Right ventricle myocardium inferior (tissue), 1 donor: ENCODE data around the gene MIB1. TPM values are rescaled to one million over a fixed set of nuclear protein-coding genes. Genes with fewer than 3 reads are reported as not detected.
A peak's percentile ranks its signal among the peaks of the same experiment; 100 is the strongest.

ENCODE experiments used
- ATAC-seq: fragments of 200-7000 bp; cut with Tn5 transposase; one replicate; pipeline ENCODE4 v1.9.1; 2020; ENCODE audit warnings: mild to moderate bottlenecking, moderate library complexity
- DNase-seq: peaks from one replicate; pipeline ENCODE4 v3.0.0; 2021; ENCODE audit errors: missing footprints
- intact Hi-C: fragments of 100-400 bp; cut with DNase I; formaldehyde crosslinking; loops from one replicate; pipeline ENCODE4 v1.11.0; 2022
- total RNA-seq: library from RNA; stranded (reverse); fragmentation: NEBNext Ultra II Directional; extraction: Animal tissue kit (Norgen Biotek cat#: 25700); gene quantifications from one replicate; pipeline ENCODE4 v1.2.1, GENCODE V29; 2021
- donor health status: DM: no; HTN: yes; CAD: no; lungs with severe emphysema.

Gene MIB1
- total RNA-seq, 1 donor from 2014 or later = 17.3 TPM

DNA sequence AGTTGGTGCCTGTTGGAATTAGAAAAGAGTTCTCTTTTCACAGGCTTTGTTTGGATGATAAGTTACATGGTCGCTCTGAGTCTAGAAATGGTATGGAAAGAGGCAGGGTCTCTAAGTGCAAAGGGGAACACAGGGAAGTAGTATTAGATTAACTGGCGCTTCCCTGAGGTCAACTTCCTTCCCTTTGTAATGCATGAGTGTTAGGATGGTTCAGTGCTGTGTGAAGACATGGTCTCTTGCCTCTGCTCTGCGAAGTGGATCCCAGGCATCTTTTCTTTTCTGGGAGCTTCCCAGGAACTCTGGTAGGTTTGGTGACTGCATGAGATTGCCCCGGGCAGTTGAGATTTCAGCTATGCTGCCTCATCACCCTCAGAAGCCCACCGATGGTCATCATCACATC, 170.3 kb downstream of the MIB1 start:
- no peak for DNase-seq
- ATAC-seq = no peak
- intact Hi-C loops = loop anchor here (10.0 kb wide), 1 partner anchor 454 kb away; no protein-coding TSS in a partner anchor

GRCh38 chr18:21911551-21911950, 171.0 kb downstream of the MIB1 start:
- intact Hi-C loops = loop anchor here (10.0 kb wide), 1 partner anchor 453 kb away; no protein-coding TSS in a partner anchor
- DNase-seq (no peak), ATAC-seq (no peak)

DNA sequence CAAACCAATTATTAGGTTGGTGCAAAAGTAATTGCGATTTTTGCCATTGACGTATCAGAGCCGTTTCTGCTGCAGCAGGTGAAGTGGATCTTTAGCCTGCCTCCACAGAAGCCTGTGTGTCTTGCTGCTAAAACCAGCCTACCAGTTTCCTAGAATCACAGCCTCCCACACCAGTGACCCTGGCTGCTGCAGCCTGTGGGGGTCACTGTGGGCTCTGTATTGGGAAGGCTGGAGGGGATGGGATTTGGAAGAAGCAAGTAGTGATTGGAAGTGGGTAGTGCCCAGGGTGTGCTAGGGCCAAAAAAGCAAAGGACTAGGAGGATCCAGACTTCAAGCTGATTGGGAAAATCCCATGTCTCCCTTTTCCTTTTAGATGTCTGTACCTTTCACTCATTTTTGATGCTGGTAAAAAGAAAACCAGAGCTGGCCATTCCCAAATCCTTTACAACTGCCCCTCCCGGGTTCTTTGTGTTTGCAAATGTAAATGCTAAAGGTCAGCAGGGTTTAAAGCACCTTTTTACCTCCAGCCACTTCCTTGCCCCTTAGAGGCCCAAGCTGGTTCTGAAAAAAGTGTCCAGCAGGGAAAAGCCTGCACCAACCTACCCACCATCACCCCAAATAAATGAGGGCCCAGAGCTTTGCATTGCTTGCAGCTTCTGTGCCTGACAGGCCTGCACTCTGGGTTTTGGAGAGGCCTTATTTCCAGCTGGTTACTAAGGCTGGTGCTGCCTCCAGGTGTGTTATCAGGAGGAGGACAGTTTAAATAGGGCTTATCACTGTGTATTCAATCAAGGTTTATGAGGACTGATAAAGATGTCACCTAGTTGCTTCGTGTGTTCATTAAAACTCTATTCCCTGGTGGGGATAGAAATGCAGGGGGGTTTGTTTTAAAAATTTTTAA, 172.0 kb downstream of the MIB1 start:
- no peak for DNase-seq
- intact Hi-C loops = loop anchor here (10.0 kb wide), 1 partner anchor 452 kb away; no protein-coding TSS in a partner anchor
- ATAC-seq = no peak

GRCh38 chr18:21914739-21915319, 174.2 kb downstream of the MIB1 start:
- intact Hi-C loops = loop anchor here (2.0 to 10.0 kb wide), 3 partner anchors 252 to 648 kb away; partner anchors contain the start of gene GATA6
- ATAC-seq = peak; percentile 67
- DNase-seq = no peak

DNA sequence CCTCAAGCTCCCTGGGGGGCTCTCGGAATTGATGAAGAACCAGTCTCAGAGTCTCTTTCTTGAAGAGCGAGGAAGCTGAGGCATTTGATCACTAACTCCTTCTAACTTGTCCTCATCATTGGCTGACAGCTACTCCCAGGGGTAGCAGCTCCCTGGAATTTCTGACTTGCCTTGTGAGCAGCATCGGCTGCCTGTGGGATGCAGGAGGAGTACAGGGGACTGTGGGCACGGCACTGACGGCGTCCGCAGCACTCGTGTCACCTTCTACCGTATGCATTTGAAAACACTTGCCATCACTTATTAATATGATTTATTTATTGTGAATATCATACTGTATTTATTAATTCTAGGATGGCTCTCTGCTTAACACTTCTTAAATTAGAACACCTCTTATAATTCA, 175.0 kb downstream of the MIB1 start:
- no peak for DNase-seq
- intact Hi-C loops = loop anchor here (2.0 to 10.0 kb wide), 3 partner anchors 252 to 647 kb away; partner anchors contain the start of gene GATA6
- no peak for ATAC-seq

- ATAC-seq (no peak), DNase-seq (no peak)
- intact Hi-C loops = loop anchor here (5.0 to 10.0 kb wide), 2 partner anchors 251 to 448 kb away; partner anchors contain the start of gene GATA6
Observed at GRCh38 chr18:21916594-21916993, 176.0 kb downstream of the MIB1 start.

GRCh38 chr18:21918693-21919092, 178.1 kb downstream of the MIB1 start:
- ATAC-seq (no peak), DNase-seq (no peak)
- intact Hi-C loops = loop anchor here (5.0 to 10.0 kb wide), 2 partner anchors 249 to 446 kb away; partner anchors contain the start of gene GATA6

Other genes with a start within 250 kb of the MIB1 start
- 9.6 TPM for gene ESCO1, start 140.1 kb upstream of the MIB1 start, total RNA-seq
- gene SNRPD1, start 128.5 kb upstream of the MIB1 start, total RNA-seq = 24.9 TPM
- 5.4 TPM for gene ABHD3, start 36.0 kb upstream of the MIB1 start, total RNA-seq